Measurements from ENCODE around the gene MSI2.
"Not testable (repeated sequence)": the region's sequence is repeated elsewhere in the genome, so short reads cannot be mapped to it uniquely, and the experiment has no call there.

Gene MSI2

GRCh38 chr17:57255776-57256681, at the start of gene MSI2:
TSS of gene MSI2 (plus strand) at chr17:57256523. CDS start at chr17:57256743, 220 bp downstream.
- peak; percentile 85 for DNase-seq (ENCODE audit: low spot score)

- no peak for DNase-seq (ENCODE audit: low spot score)
These were observed 49.4 kb upstream of the MSI2 start for GRCh38 chr17:57206928-57207327.

- DNase-seq (ENCODE audit: low spot score): no peak
These were observed 48.9 kb upstream of the MSI2 start for GRCh38 chr17:57207396-57207795.

- DNase-seq (ENCODE audit: low spot score): no peak
These were observed 46.1 kb upstream of the MSI2 start for GRCh38 chr17:57210224-57210553.

GRCh38 chr17:57210972-57211411, 45.3 kb upstream of the MSI2 start:
- no peak for DNase-seq (ENCODE audit: low spot score)

GRCh38 chr17:57211543-57211942, 44.8 kb upstream of the MSI2 start:
- peak; percentile 37 for DNase-seq (ENCODE audit: low spot score)

- DNase-seq (ENCODE audit: low spot score): no peak
These were observed 43.0 kb upstream of the MSI2 start for GRCh38 chr17:57213180-57213825.

GRCh38 chr17:57215317-57215716, 41.0 kb upstream of the MSI2 start:
- DNase-seq (ENCODE audit: low spot score): no peak

GRCh38 chr17:57221366-57222350, 34.7 kb upstream of the MSI2 start:
- DNase-seq (ENCODE audit: low spot score): no peak

GRCh38 chr17:57222422-57222821, 33.9 kb upstream of the MSI2 start:
- DNase-seq (ENCODE audit: low spot score): not testable (repeated sequence)

- no peak for DNase-seq (ENCODE audit: low spot score)
These were observed 31.2 kb upstream of the MSI2 start for GRCh38 chr17:57225127-57225526.

- no peak for DNase-seq (ENCODE audit: low spot score)
These were observed 29.5 kb upstream of the MSI2 start for GRCh38 chr17:57226793-57227192.

- no peak for DNase-seq (ENCODE audit: low spot score)
These were observed 27.4 kb upstream of the MSI2 start for GRCh38 chr17:57228911-57229310.

GRCh38 chr17:57234061-57234738, 22.1 kb upstream of the MSI2 start:
- DNase-seq (ENCODE audit: low spot score): no peak

GRCh38 chr17:57234739-57235092, 21.6 kb upstream of the MSI2 start:
- no peak for DNase-seq (ENCODE audit: low spot score)

GRCh38 chr17:57235124-57235523, 21.2 kb upstream of the MSI2 start:
- no peak for DNase-seq (ENCODE audit: low spot score)

GRCh38 chr17:57236686-57237299, 19.5 kb upstream of the MSI2 start:
- no peak for DNase-seq (ENCODE audit: low spot score)

- DNase-seq (ENCODE audit: low spot score): no peak
These were observed 15.7 kb upstream of the MSI2 start for GRCh38 chr17:57240648-57241047.

- no peak for DNase-seq (ENCODE audit: low spot score)
These were observed 14.2 kb upstream of the MSI2 start for GRCh38 chr17:57242148-57242547.

GRCh38 chr17:57243171-57243622, 13.1 kb upstream of the MSI2 start:
- DNase-seq (ENCODE audit: low spot score): peak; percentile 73

- DNase-seq (ENCODE audit: low spot score): no peak
These were observed 10.5 kb upstream of the MSI2 start for GRCh38 chr17:57245786-57246185.
